Mammary epithelial cell (primary cell): ENCODE results near the gene TECPR1.

ENCODE experiments used
- CTCF ChIP-seq, 2 donors: IDR thresholded peaks in 1 of 2; conservative IDR thresholded peaks in 1 of 2; 2 replicates each; pipeline ENCODE4 v1.5.1; 2011 to 2012; ENCODE audit warnings: inconsistent platforms in 2 of 2, low read length in 2 of 2, mild to moderate bottlenecking in 2 of 2, control low read depth in 1 of 2, low read depth in 1 of 2; ENCODE audit not compliant: insufficient read depth in 1 of 2; ENCODE audit errors: extremely low read depth in 1 of 2
- EZH2 ChIP-seq: IDR thresholded peaks from 2 replicates; pipeline ENCODE4 v1.6.1; 2012; ENCODE audit warnings: low read length, inconsistent platforms, borderline replicate concordance

- TF ChIP-seq CTCF (conservative IDR thresholded peaks at IDR 0.05 in 1 of 2, IDR thresholded peaks at IDR 0.05 in 1 of 2; ENCODE audit: extremely low read depth in 1 of 2, insufficient read depth in 1 of 2, low read depth in 1 of 2, low read length in 2 of 2) (no peak), EZH2 (no peak)
These were observed 7.2 kb downstream of the TECPR1 start for GRCh38 chr7:98244871-98245270.
